Muscle of back (tissue), 10 donors: ENCODE results near the gene TBC1D24. TPM values are rescaled to one million over a fixed set of nuclear protein-coding genes. Genes with fewer than 3 reads are reported as not detected.

ENCODE experiments used
- polyA plus RNA-seq, 10 donors: library from polyadenylated mRNA; unstranded; fragments of 120-200 nt; gene quantifications; one replicate each; pipeline ENCODE4 v1.2.1, GENCODE V29; 2013; ENCODE audit not compliant: insufficient read length in 10 of 10

The TBC1D24 gene
- polyA plus RNA-seq, 10 donors: 14.9 to 25.3 (median 21.4) TPM

Other genes starting within 250 kb of the TBC1D24 start
- 1 to 10 TPM in 2 of 10 donors, under 1 TPM in 8; 0.35 to 1.1 (median 0.71) TPM for gene DNASE1L2, start 238.7 kb upstream of the TBC1D24 start, polyA plus RNA-seq
- gene ECI1, start 223.5 kb upstream of the TBC1D24 start, polyA plus RNA-seq: 10 to 100 TPM; 42.8 to 59.2 (median 49.0) TPM
- gene RNPS1, start 207.0 kb upstream of the TBC1D24 start, polyA plus RNA-seq: 100 to 1,000 TPM; 136 to 186 (median 165) TPM
- gene ABCA3, start 134.4 kb upstream of the TBC1D24 start, polyA plus RNA-seq: 10 to 100 TPM; 12.5 to 18.8 (median 14.8) TPM
- 1 to 10 TPM; 4.8 to 9.7 (median 6.4) TPM for gene CCNF, start 45.7 kb upstream of the TBC1D24 start, polyA plus RNA-seq
- 1 to 10 TPM; 2.7 to 7.5 (median 4.8) TPM for gene TEDC2, start 15.0 kb upstream of the TBC1D24 start, polyA plus RNA-seq
- gene NTN3, start 3.8 kb upstream of the TBC1D24 start, polyA plus RNA-seq: 1 to 10 TPM; 1.7 to 2.9 (median 2.3) TPM
- 100 to 1,000 TPM in 4 of 10 donors, 10 to 100 TPM in 6; 70.4 to 142 (median 94.2) TPM for gene ATP6V0C, start 38.8 kb downstream of the TBC1D24 start, polyA plus RNA-seq
- gene AMDHD2, start 45.2 kb downstream of the TBC1D24 start, polyA plus RNA-seq: 10 to 100 TPM in 6 of 10 donors, 1 to 10 TPM in 4; 6.5 to 16.4 (median 11.0) TPM
- gene CEMP1, start 56.3 kb downstream of the TBC1D24 start, polyA plus RNA-seq: 1 to 10 TPM in 6 of 10 donors, under 1 TPM in 2, not detected in 2; 0.15 to 3.3 (median 1.7) TPM
- gene PDPK1, start 62.9 kb downstream of the TBC1D24 start, polyA plus RNA-seq: 10 to 100 TPM; 23.7 to 34.3 (median 28.6) TPM
- 10 to 100 TPM; 18.5 to 22.9 (median 20.6) TPM for gene KCTD5, start 207.4 kb downstream of the TBC1D24 start, polyA plus RNA-seq
- gene PRSS27, start 245.1 kb downstream of the TBC1D24 start, polyA plus RNA-seq: 1 to 10 TPM in 6 of 10 donors, under 1 TPM in 4; 0.86 to 1.6 (median 1.2) TPM